Activated naive CD4-positive, alpha-beta T cell treated with anti-CD3 and anti-CD28 coated beads, Interleukin-2, amount 10 ng/mL, durations not matched to agents 7 days and 5 days (primary cell): Measurements from ENCODE around the gene GUF1.

Source experiments
- CTCF ChIA-PET: fragments of 350-600 bp; sonication (Branson Sonifier 250); formaldehyde crosslinking; loops from one replicate; lab custom pipeline; 2021; ENCODE audit warnings: antibody characterized with exemption; lab: Charles Lee
- DNase-seq: peaks from one replicate; pipeline ENCODE4 v3.0.0-alpha.2; 2020
- H3K27ac Mint-ChIP-seq: one replicate; pipeline ENCODE4 v1.8.0; 2021; ENCODE audit warnings: mild to moderate bottlenecking, moderate library complexity, mixed read lengths
- H3K27me3 Mint-ChIP-seq: one replicate; pipeline ENCODE4 v1.8.0; 2021; ENCODE audit warnings: mild to moderate bottlenecking, mixed read lengths
- H3K36me3 Mint-ChIP-seq: one replicate; pipeline ENCODE4 v1.8.0; 2021; ENCODE audit warnings: mixed read lengths
- H3K4me1 Mint-ChIP-seq: one replicate; pipeline ENCODE4 v1.8.0; 2021; ENCODE audit warnings: mixed read lengths
- H3K4me3 Mint-ChIP-seq: one replicate; pipeline ENCODE4 v1.8.0; 2021; ENCODE audit warnings: mild to moderate bottlenecking, moderate library complexity, mixed read lengths
- H3K9me3 Mint-ChIP-seq: one replicate; pipeline ENCODE4 v1.8.0; 2021; ENCODE audit warnings: mixed read lengths

GUF1 gene

GRCh38 chr4:44678094-44679041 is at the start of gene GUF1:
Gene GUF1, plus strand, starts transcription at chr4:44678420. Its CDS starts 203 bp downstream, at chr4:44678623.
- Mint-ChIP-seq H3K27me3 (peaks cover 4% of the 10 kb centered on the region), H3K4me1 (peaks cover 45% of the 10 kb centered on the region), H3K27ac (peak within 1 kb of the TSS; percentile 90), H3K36me3 (peaks cover 14% of the 10 kb centered on the region), H3K9me3 (no peaks in the 10 kb centered on the region), H3K4me3 (peak within 1 kb of the TSS; percentile 98)
- CTCF ChIA-PET: interaction anchor here (1.2 to 1.3 kb wide), 4 partner anchors 9 to 48 kb away, joined by 3 to 5 read pairs (median 4); partner anchors contain the start of gene GNPDA2
- DNase-seq: peak; percentile 92

- no peak overlapping the region for H3K27ac Mint-ChIP-seq
- peak; percentile 30 for DNase-seq
- CTCF ChIA-PET: interaction anchor here (0.6 to 0.9 kb wide), 4 partner anchors 180 to 1498 kb away, joined by 3 to 4 read pairs (median 3); partner anchors contain the start of gene KCTD8
Measured at GRCh38 chr4:44629280-44629866, 48.8 kb upstream of the GUF1 start.

GRCh38 chr4:44632089-44632488 is 46.1 kb upstream of the GUF1 start:
- no peak overlapping the region for H3K4me3 Mint-ChIP-seq
- no peaks in the 10 kb centered on the region for H3K27me3 Mint-ChIP-seq
- no peak for DNase-seq
- no peak overlapping the region for H3K27ac Mint-ChIP-seq
- CTCF ChIA-PET: no interaction called here
- no peaks in the 10 kb centered on the region for H3K36me3 Mint-ChIP-seq
- no peaks in the 10 kb centered on the region for H3K9me3 Mint-ChIP-seq
- no peaks in the 10 kb centered on the region for H3K4me1 Mint-ChIP-seq

More at GRCh38 chr4:44629280-44629866, 48.8 kb upstream of the GUF1 start:
- H3K4me1 Mint-ChIP-seq: no peaks in the 10 kb centered on the region
- no peak overlapping the region for H3K4me3 Mint-ChIP-seq
- H3K27me3 Mint-ChIP-seq: no peaks in the 10 kb centered on the region
- H3K9me3 Mint-ChIP-seq: no peaks in the 10 kb centered on the region
- no peaks in the 10 kb centered on the region for H3K36me3 Mint-ChIP-seq

- H3K27ac Mint-ChIP-seq: no peak overlapping the region
- CTCF ChIA-PET: no interaction called here
- H3K4me1 Mint-ChIP-seq: no peaks in the 10 kb centered on the region
- H3K9me3 Mint-ChIP-seq: no peaks in the 10 kb centered on the region
- H3K36me3 Mint-ChIP-seq: no peaks in the 10 kb centered on the region
- H3K4me3 Mint-ChIP-seq: no peak overlapping the region
- H3K27me3 Mint-ChIP-seq: no peaks in the 10 kb centered on the region
- DNase-seq: no peak
Measured at GRCh38 chr4:44632733-44633132, 45.5 kb upstream of the GUF1 start.

- H3K27ac Mint-ChIP-seq: no peak overlapping the region
- H3K4me1 Mint-ChIP-seq: no peaks in the 10 kb centered on the region
Measured at GRCh38 chr4:44638091-44638490, 40.1 kb upstream of the GUF1 start.

GRCh38 chr4:44646151-44646550 is 32.1 kb upstream of the GUF1 start:
- Mint-ChIP-seq H3K36me3 (no peaks in the 10 kb centered on the region), H3K27ac (no peak overlapping the region), H3K4me1 (no peaks in the 10 kb centered on the region), H3K9me3 (no peaks in the 10 kb centered on the region), H3K4me3 (no peak overlapping the region), H3K27me3 (no peaks in the 10 kb centered on the region)
- no peak for DNase-seq
- CTCF ChIA-PET: no interaction called here

More at GRCh38 chr4:44638091-44638490, 40.1 kb upstream of the GUF1 start:
- Mint-ChIP-seq H3K4me3 (no peak overlapping the region), H3K36me3 (no peaks in the 10 kb centered on the region), H3K9me3 (no peaks in the 10 kb centered on the region), H3K27me3 (peaks cover 4% of the 10 kb centered on the region)
- CTCF ChIA-PET: no interaction called here
- DNase-seq: no peak

- CTCF ChIA-PET: interaction anchor here (0.8 kb wide), 1 partner anchor 11 kb away, joined by 3 read pairs; no protein-coding TSS in a partner anchor
- no peaks in the 10 kb centered on the region for H3K9me3 Mint-ChIP-seq
- peaks cover 5% of the 10 kb centered on the region for H3K27me3 Mint-ChIP-seq
- DNase-seq: no peak
- H3K36me3 Mint-ChIP-seq: no peaks in the 10 kb centered on the region
- no peak within 1 kb of the TSS for H3K4me3 Mint-ChIP-seq
- no peak within 1 kb of the TSS for H3K27ac Mint-ChIP-seq
- no peaks in the 10 kb centered on the region for H3K4me1 Mint-ChIP-seq
Measured at GRCh38 chr4:44651425-44651824, 26.8 kb upstream of the GUF1 start, which contains the start of gene YIPF7. Gene YIPF7, minus strand, starts transcription at chr4:44651625. Its CDS starts 1,525 bp downstream, at chr4:44650100.

GRCh38 chr4:44652002-44652401 is 26.2 kb upstream of the GUF1 start:
- H3K27ac Mint-ChIP-seq: no peak overlapping the region
- H3K36me3 Mint-ChIP-seq: no peaks in the 10 kb centered on the region
- H3K4me3 Mint-ChIP-seq: no peak overlapping the region
- H3K27me3 Mint-ChIP-seq: peaks cover 5% of the 10 kb centered on the region
- no peak for DNase-seq
- H3K9me3 Mint-ChIP-seq: no peaks in the 10 kb centered on the region
- no peaks in the 10 kb centered on the region for H3K4me1 Mint-ChIP-seq
- CTCF ChIA-PET: interaction anchor here (0.8 kb wide), 1 partner anchor 11 kb away, joined by 3 read pairs; no protein-coding TSS in a partner anchor

- H3K36me3 Mint-ChIP-seq: no peaks in the 10 kb centered on the region
- H3K27me3 Mint-ChIP-seq: no peaks in the 10 kb centered on the region
- H3K27ac Mint-ChIP-seq: no peak overlapping the region
- H3K4me1 Mint-ChIP-seq: no peaks in the 10 kb centered on the region
- H3K4me3 Mint-ChIP-seq: no peak overlapping the region
- CTCF ChIA-PET: no interaction called here
- H3K9me3 Mint-ChIP-seq: no peaks in the 10 kb centered on the region
- DNase-seq: no peak
Measured at GRCh38 chr4:44660396-44660795, 17.8 kb upstream of the GUF1 start.

- Mint-ChIP-seq H3K27ac (no peak overlapping the region), H3K27me3 (no peaks in the 10 kb centered on the region), H3K9me3 (no peaks in the 10 kb centered on the region), H3K4me1 (no peaks in the 10 kb centered on the region), H3K36me3 (no peaks in the 10 kb centered on the region), H3K4me3 (no peak overlapping the region)
- CTCF ChIA-PET: no interaction called here
- DNase-seq: no peak
Measured at GRCh38 chr4:44661940-44662622, 16.1 kb upstream of the GUF1 start.

- no peak overlapping the region for H3K4me3 Mint-ChIP-seq
- no peaks in the 10 kb centered on the region for H3K27me3 Mint-ChIP-seq
- no peak for DNase-seq
- H3K9me3 Mint-ChIP-seq: no peaks in the 10 kb centered on the region
- H3K36me3 Mint-ChIP-seq: no peaks in the 10 kb centered on the region
- CTCF ChIA-PET: no interaction called here
- H3K27ac Mint-ChIP-seq: no peak overlapping the region
- no peaks in the 10 kb centered on the region for H3K4me1 Mint-ChIP-seq
Measured at GRCh38 chr4:44662623-44663005, 15.6 kb upstream of the GUF1 start.

- H3K9me3 Mint-ChIP-seq: no peaks in the 10 kb centered on the region
- DNase-seq: no peak
- H3K27me3 Mint-ChIP-seq: no peaks in the 10 kb centered on the region
- H3K27ac Mint-ChIP-seq: no peak overlapping the region
- no peak overlapping the region for H3K4me3 Mint-ChIP-seq
- no peaks in the 10 kb centered on the region for H3K36me3 Mint-ChIP-seq
- CTCF ChIA-PET: no interaction called here
- no peaks in the 10 kb centered on the region for H3K4me1 Mint-ChIP-seq
Measured at GRCh38 chr4:44663539-44664263, 14.5 kb upstream of the GUF1 start.

GRCh38 chr4:44668526-44668925 is 9.7 kb upstream of the GUF1 start:
- DNase-seq: no peak
- Mint-ChIP-seq H3K27ac (no peak overlapping the region), H3K9me3 (no peaks in the 10 kb centered on the region), H3K4me3 (no peak overlapping the region), H3K36me3 (no peaks in the 10 kb centered on the region), H3K4me1 (no peaks in the 10 kb centered on the region), H3K27me3 (no peaks in the 10 kb centered on the region)
- CTCF ChIA-PET: no interaction called here
